GM10266 (cell line): Measurements from ENCODE around the gene PTPRD.

Experiments used
- DNase-seq: peaks from one replicate; pipeline ENCODE4 v3.0.0; 2012; ENCODE audit errors: extremely low spot score
- CTCF ChIP-seq: IDR thresholded peaks from 2 replicates; pipeline ENCODE4 v1.5.1; 2012; ENCODE audit warnings: mild to moderate bottlenecking, low read depth; ENCODE audit not compliant: control insufficient read depth, insufficient read depth; ENCODE audit errors: missing control alignments

PTPRD gene

GRCh38 chr9:10613419-10613818 is 617 bp upstream of the PTPRD start:
- no peak for TF ChIP-seq CTCF
- DNase-seq, result no peak

GRCh38 chr9:10605388-10605787 is 7.4 kb downstream of the PTPRD start:
- TF ChIP-seq CTCF, result no peak
- DNase-seq, result no peak

GRCh38 chr9:10604927-10605326 is 7.9 kb downstream of the PTPRD start:
- DNase-seq, result no peak

GRCh38 chr9:10597801-10598200 is 15.0 kb downstream of the PTPRD start:
- DNase-seq, result no peak
- TF ChIP-seq CTCF, result no peak

More at GRCh38 chr9:10604927-10605326, 7.9 kb downstream of the PTPRD start:
- no peak for TF ChIP-seq CTCF

GRCh38 chr9:10594482-10594881 is 18.3 kb downstream of the PTPRD start:
- no peak for DNase-seq
- TF ChIP-seq CTCF, result no peak

GRCh38 chr9:10586407-10586806 is 26.4 kb downstream of the PTPRD start:
- DNase-seq, result no peak
- TF ChIP-seq CTCF, result no peak

- DNase-seq, result no peak
- no peak for TF ChIP-seq CTCF
These were observed 41.1 kb downstream of the PTPRD start for GRCh38 chr9:10571699-10572098.

GRCh38 chr9:10566848-10567247 is 46.0 kb downstream of the PTPRD start:
- DNase-seq, result no peak
- no peak for TF ChIP-seq CTCF
